ENCODE results near the gene CD164L2. TPM values are rescaled to one million over a fixed set of nuclear protein-coding genes. Genes with fewer than 3 reads are reported as not detected.

Gene CD164L2
- not detected in 5 replicates for total RNA-seq (2022; extraction: Qiagen RNA extraction; ENCODE audit: low read depth)

DNA sequence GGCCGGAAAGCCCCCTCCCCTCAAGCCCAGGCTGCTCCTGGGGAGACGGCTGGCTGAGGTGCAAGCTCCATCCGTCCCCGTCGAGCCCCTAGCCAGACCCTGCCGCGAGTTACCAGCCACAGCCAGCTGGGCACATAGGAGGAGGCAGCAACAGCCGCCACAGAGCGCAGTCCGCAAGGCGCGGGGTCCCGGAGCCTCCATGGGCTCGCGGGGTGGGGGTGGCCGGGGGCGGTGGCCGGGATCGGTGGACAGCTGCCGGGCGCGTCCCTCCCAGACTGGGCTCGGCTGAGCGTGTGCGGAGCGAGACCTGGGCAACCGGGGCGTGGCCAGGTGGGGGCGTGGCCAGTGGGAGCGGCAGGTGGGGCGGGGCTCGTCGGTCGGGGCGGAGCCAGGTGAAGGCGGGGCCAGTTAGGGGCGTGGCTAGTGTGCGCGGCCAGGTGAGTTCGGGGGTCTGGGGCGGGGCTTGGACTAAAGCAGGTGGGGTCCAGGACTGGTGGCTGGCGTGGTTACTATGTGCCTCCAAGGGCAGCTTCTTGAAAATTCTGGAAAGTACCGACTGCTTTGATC lies at the start of gene CD164L2:
Gene CD164L2 (minus strand): TSS at position 295 of the 567 bp plus-strand sequence. CDS start 94 bp downstream, at position 201.

DNA sequence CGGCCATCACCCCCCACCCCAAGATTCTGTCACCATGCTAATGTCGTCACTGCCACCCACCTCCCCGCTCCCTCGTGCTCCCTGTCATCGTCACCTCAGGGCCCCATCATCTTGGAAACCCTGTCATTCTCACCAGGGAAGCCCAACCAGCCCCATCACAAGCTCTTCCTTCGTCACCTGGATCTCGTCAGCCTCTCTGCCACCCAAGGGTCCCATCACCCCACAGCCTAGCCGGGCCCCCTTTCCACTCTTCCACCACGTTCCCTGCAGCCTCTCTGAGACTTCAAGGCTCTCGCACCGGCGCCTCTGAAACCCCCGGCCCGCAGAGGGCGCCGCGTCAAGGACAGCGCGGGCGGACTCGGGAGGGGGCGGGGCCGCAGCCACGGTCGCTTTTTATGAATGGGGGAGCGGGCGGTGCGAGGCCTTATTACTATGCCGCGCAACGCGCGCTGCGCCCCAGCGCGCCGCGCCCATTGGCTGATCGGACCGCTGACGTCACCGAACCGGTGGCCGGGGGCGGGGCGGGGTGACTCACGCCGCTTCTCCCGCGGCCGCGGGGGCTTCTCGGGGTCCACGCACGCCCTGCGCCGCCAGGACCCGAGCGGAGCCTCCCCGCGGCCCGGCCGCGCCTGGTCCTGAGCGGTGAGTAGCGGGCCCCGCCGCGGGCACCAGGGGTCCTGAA lies 9.1 kb upstream of the CD164L2 start, which contains the start of gene GPR3:
Gene GPR3 (plus strand): TSS at position 527 of the 682 bp plus-strand sequence. CDS start 1,177 bp downstream, outside the sequence.

DNA sequence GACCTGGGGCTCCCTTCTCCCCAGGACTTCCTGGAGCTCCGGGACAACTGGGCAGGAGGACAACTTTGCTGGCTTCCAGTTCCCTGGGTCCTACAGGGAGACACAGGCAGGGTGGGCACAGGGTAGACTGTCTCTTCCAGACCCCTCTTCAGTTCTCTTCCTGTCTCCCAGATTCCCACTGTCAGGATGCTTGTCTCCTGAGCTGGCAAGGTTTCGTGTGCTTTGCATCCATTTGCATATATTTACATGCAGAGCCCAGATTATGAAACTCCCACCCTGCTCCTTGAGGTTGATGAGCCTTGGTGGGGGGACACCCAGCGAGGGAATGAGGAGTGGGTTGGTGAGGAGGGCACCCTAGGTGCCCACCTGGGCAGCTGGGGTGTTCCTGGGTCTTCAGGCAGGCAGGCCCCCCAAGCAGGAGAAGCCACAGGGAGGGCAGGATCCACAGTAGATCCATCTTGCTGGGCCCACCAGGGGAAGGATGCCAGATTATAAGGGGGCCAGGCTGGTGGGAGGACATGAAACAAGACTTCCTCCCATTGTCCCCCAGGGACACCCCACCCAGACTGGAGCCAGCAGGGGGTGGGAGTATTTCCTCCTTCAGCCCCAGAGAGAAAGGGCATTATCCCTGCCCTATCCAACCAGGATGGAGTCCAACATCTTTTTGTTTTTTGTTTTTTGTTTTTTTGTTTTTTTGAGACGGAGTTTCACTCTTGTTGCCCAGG lies 8.6 kb downstream of the CD164L2 start, which contains the start of gene FCN3:
Gene FCN3 (minus strand): TSS at position 463 of the 725 bp plus-strand sequence. CDS start 6 bp downstream, at position 457.

DNA sequence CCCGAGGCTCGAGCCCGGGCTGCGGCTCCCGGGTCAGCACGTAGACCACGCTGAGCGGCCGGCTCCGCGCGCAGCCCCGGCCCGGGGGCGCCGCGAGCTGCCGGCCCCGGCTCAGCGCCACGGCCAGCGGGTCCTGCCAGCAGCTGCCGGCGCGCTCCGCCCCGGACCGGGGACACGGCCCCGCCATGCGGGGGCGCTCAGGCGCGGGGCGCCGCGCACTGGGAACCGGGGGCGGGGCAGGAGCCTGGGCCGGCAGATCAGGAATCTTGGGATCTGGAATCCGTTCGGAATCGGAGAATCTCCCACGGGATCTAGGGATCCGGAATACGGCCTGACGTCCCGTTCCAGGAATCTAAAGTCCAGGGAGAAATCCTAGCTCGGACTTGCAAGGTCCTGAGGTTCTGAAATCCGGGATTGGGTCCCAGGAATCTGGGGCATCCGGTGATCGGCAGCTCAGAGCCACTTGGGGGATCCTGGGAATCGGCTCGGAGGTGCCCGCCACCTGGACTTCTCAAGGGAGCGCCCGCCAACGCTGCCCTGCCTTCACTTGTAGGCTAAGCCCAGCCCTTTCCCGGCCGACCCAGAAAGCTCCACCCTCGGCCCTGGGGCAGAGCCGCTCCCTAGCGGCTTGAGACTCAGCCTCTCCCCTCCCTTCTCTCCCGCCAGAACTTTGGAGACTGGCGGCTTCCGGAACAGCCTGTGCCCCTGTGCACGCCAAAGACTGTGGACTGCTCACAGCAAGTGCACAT lies 16.5 kb downstream of the CD164L2 start, which contains the start of gene MAP3K6:
Gene MAP3K6 (minus strand): TSS at position 551 of the 749 bp plus-strand sequence. CDS start 364 bp downstream, at position 187.

DNA sequence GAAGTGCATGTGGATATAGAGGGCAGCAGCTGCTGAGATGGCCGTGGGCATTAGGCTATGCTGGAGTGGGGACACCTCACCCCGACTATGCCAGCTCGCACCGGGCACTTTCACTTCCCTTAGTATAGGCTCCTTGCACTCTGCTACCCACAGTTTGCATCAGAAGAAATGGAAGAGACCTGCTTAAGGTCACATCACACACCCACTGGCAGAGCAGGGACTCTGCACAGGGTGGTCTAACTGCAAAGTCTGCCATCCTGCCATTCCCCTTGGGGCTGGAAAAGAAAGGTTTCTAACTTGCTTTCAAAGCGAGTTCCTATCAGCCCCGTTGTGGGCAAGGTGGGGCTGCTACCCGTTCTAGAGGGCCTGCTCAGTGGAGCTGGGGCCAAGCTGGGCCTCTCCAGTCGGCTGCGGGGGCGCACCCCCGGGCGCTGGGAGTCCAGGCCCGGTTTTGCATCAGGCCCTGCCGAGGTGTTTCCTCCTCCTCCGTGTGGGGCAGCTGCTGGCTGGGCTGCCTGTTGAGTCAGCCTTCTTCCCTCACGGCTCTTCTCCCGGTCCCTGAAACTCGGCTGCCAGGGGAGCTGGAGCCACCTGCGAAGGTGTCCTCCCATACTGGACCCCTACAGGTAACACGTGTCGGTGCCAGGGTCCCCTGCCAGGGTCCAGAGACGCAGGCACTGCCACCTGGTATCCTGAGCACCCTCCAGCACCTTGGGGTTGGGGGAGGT lies 41.4 kb downstream of the CD164L2 start, which contains the start of gene SYTL1:
Gene SYTL1 (plus strand): TSS at position 498 of the 728 bp plus-strand sequence. CDS start 3,313 bp downstream, outside the sequence.

Other genes with a start within 250 kb of the CD164L2 start
- gene SLC9A1, start 228.2 kb downstream of the CD164L2 start, total RNA-seq (2022; extraction: Qiagen RNA extraction; ENCODE audit: low read depth): 11.5 to 13.9 TPM (median 12.0 TPM) in 5 replicates
- gene WDTC1, start 148.7 kb downstream of the CD164L2 start, total RNA-seq (2022; extraction: Qiagen RNA extraction; ENCODE audit: low read depth): 6.1 to 8.5 TPM (median 8.1 TPM) in 5 replicates
- 43.0 to 50.7 TPM (median 50.1 TPM) in 5 replicates for gene TMEM222, start 61.2 kb downstream of the CD164L2 start, total RNA-seq (2022; extraction: Qiagen RNA extraction; ENCODE audit: low read depth)
- 0.12 to 0.66 TPM (median 0.50 TPM) in 5 replicates for gene SYTL1, start 41.3 kb downstream of the CD164L2 start, total RNA-seq (2022; extraction: Qiagen RNA extraction; ENCODE audit: low read depth)
- 6.8 to 9.6 TPM (median 9.2 TPM) in 5 replicates for gene MAP3K6, start 16.4 kb downstream of the CD164L2 start, total RNA-seq (2022; extraction: Qiagen RNA extraction; ENCODE audit: low read depth)
- not detected in 5 replicates for gene FCN3, start 8.5 kb downstream of the CD164L2 start, total RNA-seq (2022; extraction: Qiagen RNA extraction; ENCODE audit: low read depth)
- 1.6 to 2.3 TPM (median 1.8 TPM) in 5 replicates for gene GPR3, start 9.3 kb upstream of the CD164L2 start, total RNA-seq (2022; extraction: Qiagen RNA extraction; ENCODE audit: low read depth)
- gene WASF2, start 106.8 kb upstream of the CD164L2 start, total RNA-seq (2022; extraction: Qiagen RNA extraction; ENCODE audit: low read depth): 40.1 to 52.5 TPM (median 48.7 TPM) in 5 replicates
- 11.8 to 17.4 TPM (median 16.8 TPM) in 5 replicates for gene AHDC1, start 220.8 kb upstream of the CD164L2 start, total RNA-seq (2022; extraction: Qiagen RNA extraction; ENCODE audit: low read depth)